Bronchial epithelial cell (primary cell): Measurements from ENCODE around the gene GPR35. TPM values are rescaled to one million over a fixed set of nuclear protein-coding genes. Genes with fewer than 3 reads are reported as not detected.

Source experiments
- DNase-seq: peaks from one replicate; pipeline ENCODE4 v3.0.0-alpha.2; 2010; ENCODE audit warnings: low read depth
- FAIRE-seq: peaks from 2 replicates; lab custom pipeline; 2011; peaks lifted over from hg19 to GRCh38; lab: Jason Lieb, UNC
- H3K27me3 ChIP-seq: 2 replicates; pipeline ENCODE4 v1.5.1; 2011; ENCODE audit warnings: low read length; ENCODE audit not compliant: control insufficient read depth, insufficient read depth
- H3K36me3 ChIP-seq: 2 replicates; pipeline ENCODE4 v1.5.1; 2011; ENCODE audit warnings: low read length; ENCODE audit not compliant: control insufficient read depth, insufficient read depth
- H3K4me3 ChIP-seq: 2 replicates; pipeline ENCODE4 v1.5.1; 2011; ENCODE audit warnings: mild to moderate bottlenecking, low read depth, low read length, control low read depth
- total RNA-seq: library from RNA; depleted of rRNA; stranded (reverse); fragments of >200 nt; gene quantifications from 2 replicates; pipeline ENCODE4 v1.2.1, GENCODE V29; 2014
- TF ChIP-seq, protein P1 (sequence below): IDR thresholded peaks from 2 replicates; pipeline ENCODE4 v1.5.1; 2011; ENCODE audit warnings: mild to moderate bottlenecking, moderate library complexity, low read length, control low read depth, inconsistent platforms; ENCODE audit not compliant: insufficient read depth, severe bottlenecking

GPR35 gene
- total RNA-seq, 1 donor from 2014 or later = 0.26 TPM

DNA sequence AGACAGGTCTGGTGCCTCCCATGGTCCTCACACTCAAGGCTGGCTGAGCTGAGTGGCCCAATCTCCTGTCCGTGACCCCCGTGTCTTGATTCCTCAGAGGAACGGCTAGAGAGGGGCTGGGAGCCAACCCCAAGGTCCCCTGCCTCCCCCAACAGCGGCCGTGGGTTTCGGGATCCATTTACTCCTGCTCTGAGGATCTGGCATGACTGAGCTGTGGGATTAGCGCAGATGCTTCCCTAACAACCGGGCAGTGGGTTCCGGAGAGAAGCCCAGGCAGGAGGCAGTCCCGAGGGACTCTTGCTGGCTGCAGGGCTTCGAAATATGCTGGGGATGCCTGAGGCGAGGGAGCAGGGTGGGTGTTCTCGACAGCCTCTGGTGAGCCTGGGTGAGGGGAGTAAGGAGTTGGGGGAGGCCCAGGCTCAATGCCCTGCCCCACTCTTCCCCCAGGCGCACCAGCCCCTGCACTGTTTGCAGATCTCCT, 18.9 kb downstream of the GPR35 start:
- TF ChIP-seq, protein P1, sequence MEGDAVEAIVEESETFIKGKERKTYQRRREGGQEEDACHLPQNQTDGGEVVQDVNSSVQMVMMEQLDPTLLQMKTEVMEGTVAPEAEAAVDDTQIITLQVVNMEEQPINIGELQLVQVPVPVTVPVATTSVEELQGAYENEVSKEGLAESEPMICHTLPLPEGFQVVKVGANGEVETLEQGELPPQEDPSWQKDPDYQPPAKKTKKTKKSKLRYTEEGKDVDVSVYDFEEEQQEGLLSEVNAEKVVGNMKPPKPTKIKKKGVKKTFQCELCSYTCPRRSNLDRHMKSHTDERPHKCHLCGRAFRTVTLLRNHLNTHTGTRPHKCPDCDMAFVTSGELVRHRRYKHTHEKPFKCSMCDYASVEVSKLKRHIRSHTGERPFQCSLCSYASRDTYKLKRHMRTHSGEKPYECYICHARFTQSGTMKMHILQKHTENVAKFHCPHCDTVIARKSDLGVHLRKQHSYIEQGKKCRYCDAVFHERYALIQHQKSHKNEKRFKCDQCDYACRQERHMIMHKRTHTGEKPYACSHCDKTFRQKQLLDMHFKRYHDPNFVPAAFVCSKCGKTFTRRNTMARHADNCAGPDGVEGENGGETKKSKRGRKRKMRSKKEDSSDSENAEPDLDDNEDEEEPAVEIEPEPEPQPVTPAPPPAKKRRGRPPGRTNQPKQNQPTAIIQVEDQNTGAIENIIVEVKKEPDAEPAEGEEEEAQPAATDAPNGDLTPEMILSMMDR = no peak
- no peak for FAIRE-seq
- Histone ChIP-seq H3K36me3 (no peaks in the 10 kb centered on the region), H3K4me3 (no peak overlapping the region), H3K27me3 (peaks cover 10% of the 10 kb centered on the region)
- DNase-seq = no peak

- no peak for DNase-seq
- Histone ChIP-seq H3K36me3 (no peaks in the 10 kb centered on the region), H3K27me3 (peaks cover 10% of the 10 kb centered on the region), H3K4me3 (no peak overlapping the region)
- no peak for FAIRE-seq
- TF ChIP-seq, protein P1 = no peak
Observed at GRCh38 chr2:240644859-240645301, 19.6 kb downstream of the GPR35 start.

GRCh38 chr2:240645346-240645745, 20.1 kb downstream of the GPR35 start:
- TF ChIP-seq, protein P1 = no peak
- DNase-seq (no peak), FAIRE-seq (no peak)
- Histone ChIP-seq H3K36me3 (no peaks in the 10 kb centered on the region), H3K27me3 (peaks cover 10% of the 10 kb centered on the region), H3K4me3 (no peak overlapping the region)

GRCh38 chr2:240645801-240646175, 20.5 kb downstream of the GPR35 start:
- no peak for DNase-seq
- TF ChIP-seq, protein P1 = no peak
- Histone ChIP-seq H3K36me3 (no peaks in the 10 kb centered on the region), H3K4me3 (no peak overlapping the region), H3K27me3 (peaks cover 11% of the 10 kb centered on the region)
- no peak for FAIRE-seq

DNA sequence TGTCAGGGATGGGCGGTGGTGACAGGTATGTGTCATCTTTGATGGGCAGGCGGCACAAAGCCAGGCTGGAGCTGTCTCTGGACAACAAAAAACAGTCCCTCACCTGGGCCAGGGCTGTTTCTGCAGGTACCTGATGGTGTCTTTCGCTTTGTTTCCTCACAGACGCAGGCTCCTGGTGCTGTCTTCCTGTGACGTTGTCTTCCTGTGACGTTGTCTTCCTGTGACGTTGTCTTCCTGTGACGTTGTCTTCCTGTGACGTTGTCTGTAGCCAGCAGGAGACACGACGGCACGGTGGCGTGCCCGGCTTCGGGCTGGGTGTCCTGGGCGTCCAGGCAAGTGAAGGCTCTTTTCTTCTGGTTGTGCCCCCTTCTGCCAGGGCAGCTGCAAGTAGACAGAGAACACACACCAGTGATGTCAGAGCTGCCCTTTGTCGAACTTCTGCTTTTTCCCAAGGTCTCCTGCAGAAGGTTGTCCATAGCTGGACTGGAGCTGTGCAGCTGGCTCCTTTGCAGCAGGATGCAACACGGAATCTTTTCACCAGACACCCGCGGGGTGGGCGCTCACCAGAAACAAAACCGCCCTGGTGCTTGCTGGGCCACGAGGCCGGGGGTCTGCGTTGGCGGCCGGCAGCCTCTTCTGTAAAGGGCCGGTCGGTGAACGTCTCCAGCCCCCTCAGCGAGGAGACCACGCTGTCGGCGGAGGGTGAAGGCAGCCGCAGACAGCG, 21.1 kb downstream of the GPR35 start:
- no peak for DNase-seq
- Histone ChIP-seq H3K27me3 (peaks cover 11% of the 10 kb centered on the region), H3K4me3 (no peak overlapping the region), H3K36me3 (no peaks in the 10 kb centered on the region)
- TF ChIP-seq, protein P1 = no peak
- FAIRE-seq = peak; percentile 32

DNA sequence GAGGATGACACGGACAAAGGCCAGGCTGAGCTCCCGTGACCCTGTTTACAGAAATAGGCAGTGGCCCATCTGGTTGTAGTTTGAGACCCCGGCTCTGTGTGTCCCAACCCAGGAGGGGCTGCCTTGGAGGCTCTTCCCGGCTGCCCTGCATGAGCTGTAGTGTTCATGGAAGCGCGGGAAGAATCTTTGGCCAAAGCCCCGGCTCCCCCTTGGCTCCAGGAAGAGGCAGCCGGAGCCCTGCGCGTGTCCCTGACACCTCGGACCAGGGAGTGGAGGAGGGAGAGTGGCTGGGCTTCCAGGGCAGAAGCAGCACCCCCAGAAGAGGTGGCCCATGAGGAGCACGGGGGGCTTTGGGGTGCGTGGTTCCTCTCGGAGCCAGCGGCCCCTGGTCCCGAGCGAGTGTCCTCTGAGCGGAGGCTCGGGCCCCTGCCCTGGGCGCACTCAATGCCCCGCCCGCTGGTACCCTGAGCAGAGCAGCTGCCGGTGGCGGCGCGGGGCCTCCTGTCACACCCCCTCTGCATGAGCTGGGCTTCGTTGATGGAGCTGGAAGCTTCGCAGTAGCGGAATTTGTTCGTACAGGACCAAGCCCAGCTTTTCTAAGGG, 21.7 kb downstream of the GPR35 start:
- FAIRE-seq (no peak), DNase-seq (no peak)
- Histone ChIP-seq H3K4me3 (no peak overlapping the region), H3K27me3 (peaks cover 11% of the 10 kb centered on the region), H3K36me3 (no peaks in the 10 kb centered on the region)
- TF ChIP-seq, protein P1 = no peak
